B cell (primary cell): ENCODE data around the gene CCM2. TPM values are rescaled to one million over a fixed set of nuclear protein-coding genes. Genes with fewer than 3 reads are reported as not detected.

Experiments used
- ATAC-seq: fragments of 200-7000 bp; cut with Tn5 transposase; one replicate; pipeline ENCODE4 v1.10.0; 2021; ENCODE audit warnings: low read depth, mild to moderate bottlenecking, moderate number of reproducible peaks, moderate library complexity
- CTCF ChIA-PET: fragments of 350-600 bp; sonication (Branson Sonifier 250); formaldehyde crosslinking; loops from one replicate; lab custom pipeline; 2021; ENCODE audit warnings: antibody characterized with exemption, inconsistent platforms; lab: Charles Lee
- POLR2A ChIA-PET: fragments of 350-600 bp; sonication (Branson Sonifier 250); formaldehyde crosslinking; loops from one replicate; lab custom pipeline; 2021; ENCODE audit warnings: antibody characterized with exemption; lab: Charles Lee
- DNase-seq: peaks from one replicate; pipeline ENCODE4 v3.0.0; 2013
- H2AFZ ChIP-seq: 2 replicates; pipeline ENCODE4 v1.6.1; 2012; ENCODE audit warnings: mild to moderate bottlenecking, low read depth, low read length; ENCODE audit not compliant: insufficient read depth, poor library complexity, severe bottlenecking
- H3K27ac ChIP-seq, 2 donors: 1 replicate in 1 of 2; 2 replicates in 1 of 2; pipeline ENCODE4 v1.5.1; 2012 to 2013; ENCODE audit warnings: low read length in 2 of 2, mild to moderate bottlenecking in 2 of 2, moderate library complexity in 1 of 2
- H3K27me3 ChIP-seq, 4 experiments: fragments of 200-600 bp in 1 of 4; sonication (generic) in 1 of 4; replicated peaks in 1 of 4; 1 replicate in 2 of 4; 2 replicates in 2 of 4; pipeline versions ENCODE4 v1.6.1 to v1.7.0; 2013 to 2016; ENCODE audit warnings: low read length in 3 of 4, mild to moderate bottlenecking in 2 of 4, mixed read lengths in 1 of 4, moderate library complexity in 1 of 4; ENCODE audit not compliant: insufficient read depth in 4 of 4, control insufficient read depth in 3 of 4; ENCODE audit errors: control extremely low read depth in 1 of 4
- H3K36me3 ChIP-seq, 2 experiments: replicated peaks in 1 of 2; 1 replicate in 1 of 2; 2 replicates in 1 of 2; pipeline versions ENCODE4 v1.6.1 to v1.7.1; 2013; ENCODE audit warnings: low read length in 1 of 2; ENCODE audit not compliant: insufficient read depth in 2 of 2, control insufficient read depth in 1 of 2; ENCODE audit errors: control extremely low read depth in 1 of 2, extremely low read depth in 1 of 2
- H3K4me1 ChIP-seq, 2 donors: fragments of 200-600 bp in 1 of 2; sonication (generic) in 1 of 2; 1 replicate in 1 of 2; 2 replicates in 1 of 2; pipeline versions ENCODE4 v1.5.1 to v1.6.1; 2013 to 2017; ENCODE audit warnings: low read length in 2 of 2; ENCODE audit not compliant: control insufficient read depth in 2 of 2, insufficient read depth in 2 of 2
- H3K4me2 ChIP-seq: replicated peaks from 2 replicates; pipeline ENCODE3; 2012; ENCODE audit warnings: mild to moderate bottlenecking, low read depth, low read length; ENCODE audit not compliant: poor library complexity, severe bottlenecking
- H3K4me3 ChIP-seq, 5 experiments: fragments of 200-600 bp in 1 of 5; sonication (generic) in 1 of 5; 1 replicate in 3 of 5; 2 replicates in 2 of 5; pipeline versions ENCODE4 v1.5.1 to v1.7.0; 2011 to 2016; ENCODE audit warnings: low read length in 4 of 5, mild to moderate bottlenecking in 4 of 5, low read depth in 2 of 5, control low read depth in 1 of 5, moderate library complexity in 1 of 5; ENCODE audit not compliant: insufficient read depth in 1 of 5; ENCODE audit errors: control extremely low read depth in 1 of 5, extremely low read depth in 1 of 5
- H3K79me2 ChIP-seq: fragments of 200-600 bp; sonication (generic); one replicate; pipeline ENCODE4 v1.6.0; 2016; ENCODE audit warnings: low read length; ENCODE audit not compliant: control insufficient read depth, insufficient read depth
- H3K9ac ChIP-seq: fragments of 200-600 bp; sonication (generic); 2 replicates; pipeline ENCODE4 v1.6.1; 2017; ENCODE audit warnings: mild to moderate bottlenecking, low read length, moderate library complexity
- H3K9me3 ChIP-seq, 3 donors: one replicate each; pipeline versions ENCODE4 v1.6.1 to v1.7.1; 2013; ENCODE audit warnings: low read length in 2 of 3; ENCODE audit not compliant: control insufficient read depth in 2 of 3, insufficient read depth in 1 of 3; ENCODE audit errors: control extremely low read depth in 1 of 3
- H4K20me1 ChIP-seq: 2 replicates; pipeline ENCODE4 v1.6.0; 2012; ENCODE audit warnings: mild to moderate bottlenecking, low read length; ENCODE audit not compliant: insufficient read depth, control insufficient read depth, poor library complexity, severe bottlenecking
- H3K27ac Mint-ChIP-seq: one replicate; pipeline ENCODE4 v1.8.0; 2021; ENCODE audit warnings: mixed read lengths
- H3K27me3 Mint-ChIP-seq: one replicate; pipeline ENCODE4 v1.8.0; 2021; ENCODE audit warnings: mixed read lengths
- H3K4me1 Mint-ChIP-seq: one replicate; pipeline ENCODE4 v1.8.0; 2021; ENCODE audit warnings: mixed read lengths
- H3K4me3 Mint-ChIP-seq: one replicate; pipeline ENCODE4 v1.8.0; 2021; ENCODE audit warnings: mixed read lengths
- H3K9me3 Mint-ChIP-seq: one replicate; pipeline ENCODE4 v1.8.0; 2022; ENCODE audit warnings: mixed read lengths; ENCODE audit not compliant: insufficient read depth
- CTCF ChIP-seq: fragments of 200-600 bp; IDR thresholded peaks from one replicate; pipeline ENCODE4 v1.8.0; 2022; ENCODE audit warnings: antibody characterized with exemption, mild to moderate bottlenecking
- EZH2 ChIP-seq: IDR thresholded peaks from 2 replicates; pipeline ENCODE4 v1.6.1; 2012; ENCODE audit warnings: borderline replicate concordance, low read depth, mild to moderate bottlenecking, moderate library complexity, low read length; ENCODE audit not compliant: insufficient read depth, poor library complexity, severe bottlenecking
- WGBS: methylation state at CpG from one replicate; pipeline ENCODE4 v1.1.5; 2013; ENCODE audit warnings: missing lambda C conversion rate; ENCODE audit not compliant: insufficient coverage; 5-methylcytosine and 5-hydroxymethylcytosine counted together
- intact Hi-C: fragments of 100-400 bp; cut with micrococcal nuclease; formaldehyde crosslinking; loops from one replicate; pipeline ENCODE4 v1.10.0; 2022
- polyA plus RNA-seq: library from polyadenylated mRNA; depleted of rRNA; stranded (reverse); fragments of >200 nt; gene quantifications from 2 replicates; pipeline ENCODE4 v1.2.3, GENCODE V29; 2012
- total RNA-seq, 2 donors: library from RNA; stranded (reverse); fragments of 120-200 nt in 1 of 2; gene quantifications; 1 replicate in 1 of 2; 2 replicates in 1 of 2; pipeline versions ENCODE4 v1.2.3 to v1.2.4, GENCODE V29; 2013 to 2022

Gene CCM2
- total and polyA plus RNA-seq, 2 donors (not counting 1 experiment from before 2014, with no cell fraction given): 150 to 201 TPM

GRCh38 chr7:45075355-45075644 lies 75.3 kb downstream of the CCM2 start:
- no peak for DNase-seq
- Histone ChIP-seq H4K20me1 (peaks cover 80% of the 10 kb centered on the region), H3K9ac (no peak overlapping the region), H3K79me2 (peaks cover 10% of the 10 kb centered on the region), H3K4me1 (no peaks in the 10 kb centered on the region), H3K9me3 (no peaks in the 10 kb centered on the region), H3K4me2 (no peak overlapping the region), H3K36me3 (peaks cover 0 to 66% of the 10 kb centered on the region in 2 experiments), H3K27me3 (no peaks in the 10 kb centered on the region), H2AFZ (no peak overlapping the region), H3K4me3 (no peak overlapping the region), H3K27ac (no peak overlapping the region)
- no peaks in the 10 kb centered on the region for H3K9me3 Mint-ChIP-seq
- intact Hi-C loops: no loop called here
- no peaks in the 10 kb centered on the region for H3K4me1 Mint-ChIP-seq
- WGBS: 100% methylated on average over 1 of the region's 1 CpG
- CTCF ChIA-PET: no interaction called here
- TF ChIP-seq CTCF: no peak
- no peak for TF ChIP-seq EZH2
- H3K27me3 Mint-ChIP-seq: no peaks in the 10 kb centered on the region
- POLR2A ChIA-PET: no interaction called here
- ATAC-seq: no peak
- no peak overlapping the region for H3K4me3 Mint-ChIP-seq
- H3K27ac Mint-ChIP-seq: no peak overlapping the region

- Histone ChIP-seq H3K27ac (no peak overlapping the region), H3K4me2 (no peak overlapping the region), H3K4me1 (no peaks in the 10 kb centered on the region), H2AFZ (no peak overlapping the region), H3K4me3 (no peak overlapping the region), H3K36me3 (peaks cover 0 to 59% of the 10 kb centered on the region in 2 experiments), H3K79me2 (peaks cover 7% of the 10 kb centered on the region), H3K9ac (no peak overlapping the region), H3K9me3 (no peaks in the 10 kb centered on the region), H4K20me1 (peaks cover 72% of the 10 kb centered on the region), H3K27me3 (no peaks in the 10 kb centered on the region)
- ChIA-PET POLR2A (no interaction called here), CTCF (no interaction called here)
- no peak overlapping the region for H3K27ac Mint-ChIP-seq
- TF ChIP-seq EZH2: no peak
- no peak for TF ChIP-seq CTCF
- H3K4me1 Mint-ChIP-seq: no peaks in the 10 kb centered on the region
- DNase-seq (no peak), ATAC-seq (no peak)
- intact Hi-C loops: no loop called here
- H3K27me3 Mint-ChIP-seq: no peaks in the 10 kb centered on the region
- WGBS: 96% methylated on average over 28 of the region's 35 CpGs
- no peak overlapping the region for H3K4me3 Mint-ChIP-seq
- H3K9me3 Mint-ChIP-seq: no peaks in the 10 kb centered on the region
These were observed 76.1 kb downstream of the CCM2 start for GRCh38 chr7:45075871-45076796.
